ENCODE data around the gene SLC4A2.
A peak's percentile ranks its signal among the peaks of the same experiment; 100 is the strongest.

Gene SLC4A2

GRCh38 chr7:151051108-151051507, 8.3 kb upstream of the SLC4A2 start:
- Histone ChIP-seq H3K27ac (replicated peaks) (no peak overlapping the region), H3K4me3 (replicated peaks; ENCODE audit: insufficient read depth, low read length) (no peak overlapping the region), H3K27me3 (ENCODE audit: insufficient read depth, poor library complexity, severe bottlenecking) (no peaks in the 10 kb centered on the region)
- TF ChIP-seq, protein P1, sequence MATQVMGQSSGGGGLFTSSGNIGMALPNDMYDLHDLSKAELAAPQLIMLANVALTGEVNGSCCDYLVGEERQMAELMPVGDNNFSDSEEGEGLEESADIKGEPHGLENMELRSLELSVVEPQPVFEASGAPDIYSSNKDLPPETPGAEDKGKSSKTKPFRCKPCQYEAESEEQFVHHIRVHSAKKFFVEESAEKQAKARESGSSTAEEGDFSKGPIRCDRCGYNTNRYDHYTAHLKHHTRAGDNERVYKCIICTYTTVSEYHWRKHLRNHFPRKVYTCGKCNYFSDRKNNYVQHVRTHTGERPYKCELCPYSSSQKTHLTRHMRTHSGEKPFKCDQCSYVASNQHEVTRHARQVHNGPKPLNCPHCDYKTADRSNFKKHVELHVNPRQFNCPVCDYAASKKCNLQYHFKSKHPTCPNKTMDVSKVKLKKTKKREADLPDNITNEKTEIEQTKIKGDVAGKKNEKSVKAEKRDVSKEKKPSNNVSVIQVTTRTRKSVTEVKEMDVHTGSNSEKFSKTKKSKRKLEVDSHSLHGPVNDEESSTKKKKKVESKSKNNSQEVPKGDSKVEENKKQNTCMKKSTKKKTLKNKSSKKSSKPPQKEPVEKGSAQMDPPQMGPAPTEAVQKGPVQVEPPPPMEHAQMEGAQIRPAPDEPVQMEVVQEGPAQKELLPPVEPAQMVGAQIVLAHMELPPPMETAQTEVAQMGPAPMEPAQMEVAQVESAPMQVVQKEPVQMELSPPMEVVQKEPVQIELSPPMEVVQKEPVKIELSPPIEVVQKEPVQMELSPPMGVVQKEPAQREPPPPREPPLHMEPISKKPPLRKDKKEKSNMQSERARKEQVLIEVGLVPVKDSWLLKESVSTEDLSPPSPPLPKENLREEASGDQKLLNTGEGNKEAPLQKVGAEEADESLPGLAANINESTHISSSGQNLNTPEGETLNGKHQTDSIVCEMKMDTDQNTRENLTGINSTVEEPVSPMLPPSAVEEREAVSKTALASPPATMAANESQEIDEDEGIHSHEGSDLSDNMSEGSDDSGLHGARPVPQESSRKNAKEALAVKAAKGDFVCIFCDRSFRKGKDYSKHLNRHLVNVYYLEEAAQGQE (IDR thresholded peaks at IDR 0.05; ENCODE audit: insufficient replicate concordance, low read depth): peak; percentile 97
- TF ChIP-seq GABPA (IDR thresholded peaks at IDR 0.05; ENCODE audit: low read depth): no peak
- peak; percentile 70 to 82 for DNase-seq (ENCODE audit: low read depth in 1 of 2, low spot score in 1 of 2)

- no peak overlapping the region for H3K4me3 ChIP-seq (replicated peaks; ENCODE audit: insufficient read depth, low read length)
- peak; percentile 41 to 60 for DNase-seq (ENCODE audit: low read depth in 1 of 2, low spot score in 1 of 2)
- H3K27ac ChIP-seq (replicated peaks): peak overlapping the region; percentile 35
- peak; percentile 26; the same call in 1 of the 2 replicates for TF ChIP-seq SPI1 (IDR thresholded peaks at IDR 0.05; ENCODE audit: borderline replicate concordance, low read depth)
- TF ChIP-seq, protein P2, sequence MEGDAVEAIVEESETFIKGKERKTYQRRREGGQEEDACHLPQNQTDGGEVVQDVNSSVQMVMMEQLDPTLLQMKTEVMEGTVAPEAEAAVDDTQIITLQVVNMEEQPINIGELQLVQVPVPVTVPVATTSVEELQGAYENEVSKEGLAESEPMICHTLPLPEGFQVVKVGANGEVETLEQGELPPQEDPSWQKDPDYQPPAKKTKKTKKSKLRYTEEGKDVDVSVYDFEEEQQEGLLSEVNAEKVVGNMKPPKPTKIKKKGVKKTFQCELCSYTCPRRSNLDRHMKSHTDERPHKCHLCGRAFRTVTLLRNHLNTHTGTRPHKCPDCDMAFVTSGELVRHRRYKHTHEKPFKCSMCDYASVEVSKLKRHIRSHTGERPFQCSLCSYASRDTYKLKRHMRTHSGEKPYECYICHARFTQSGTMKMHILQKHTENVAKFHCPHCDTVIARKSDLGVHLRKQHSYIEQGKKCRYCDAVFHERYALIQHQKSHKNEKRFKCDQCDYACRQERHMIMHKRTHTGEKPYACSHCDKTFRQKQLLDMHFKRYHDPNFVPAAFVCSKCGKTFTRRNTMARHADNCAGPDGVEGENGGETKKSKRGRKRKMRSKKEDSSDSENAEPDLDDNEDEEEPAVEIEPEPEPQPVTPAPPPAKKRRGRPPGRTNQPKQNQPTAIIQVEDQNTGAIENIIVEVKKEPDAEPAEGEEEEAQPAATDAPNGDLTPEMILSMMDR (IDR thresholded peaks at IDR 0.05; ENCODE audit: insufficient read depth, low read length): no peak
- H3K27me3 ChIP-seq (ENCODE audit: insufficient read depth, poor library complexity, severe bottlenecking): no peaks in the 10 kb centered on the region
Observed at GRCh38 chr7:151053096-151053495, 6.3 kb upstream of the SLC4A2 start.

DNA sequence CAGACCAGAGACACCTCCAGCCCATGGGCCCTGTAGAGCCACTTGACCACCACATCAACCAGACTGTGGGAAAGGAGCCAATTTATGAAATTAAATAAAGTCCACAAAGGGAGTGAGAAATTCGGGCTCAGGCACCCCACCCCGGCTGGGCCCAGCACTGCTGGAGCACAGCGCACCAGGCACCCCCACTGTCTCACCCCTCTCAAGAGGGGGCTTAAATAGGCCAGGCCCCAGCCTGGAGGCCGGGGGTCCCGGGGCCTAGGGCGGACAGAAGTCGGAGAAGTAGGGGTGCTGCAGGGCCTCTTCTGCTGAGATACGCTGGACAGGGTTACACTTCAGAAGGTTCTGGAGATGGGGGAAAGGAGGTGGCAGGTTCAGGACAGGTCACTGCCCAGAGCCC, 5.6 kb upstream of the SLC4A2 start:
- TF ChIP-seq, protein P2 (IDR thresholded peaks at IDR 0.05; ENCODE audit: insufficient read depth, low read length): no peak
- TF ChIP-seq, protein P1 (IDR thresholded peaks at IDR 0.05; ENCODE audit: insufficient replicate concordance, low read depth): no peak
- TF ChIP-seq POLR2AphosphoS5 (IDR thresholded peaks at IDR 0.05; ENCODE audit: low read depth) (no peak), GABPA (IDR thresholded peaks at IDR 0.05; ENCODE audit: low read depth) (no peak), SPI1 (IDR thresholded peaks at IDR 0.05; ENCODE audit: borderline replicate concordance, low read depth) (no peak)
- no peak for DNase-seq (ENCODE audit: low read depth in 1 of 2, low spot score in 1 of 2)
- H3K27ac ChIP-seq (replicated peaks): peak overlapping the region; percentile 35
- no peak overlapping the region for H3K4me3 ChIP-seq (replicated peaks; ENCODE audit: insufficient read depth, low read length)
- H3K27me3 ChIP-seq (ENCODE audit: insufficient read depth, poor library complexity, severe bottlenecking): no peaks in the 10 kb centered on the region

DNA sequence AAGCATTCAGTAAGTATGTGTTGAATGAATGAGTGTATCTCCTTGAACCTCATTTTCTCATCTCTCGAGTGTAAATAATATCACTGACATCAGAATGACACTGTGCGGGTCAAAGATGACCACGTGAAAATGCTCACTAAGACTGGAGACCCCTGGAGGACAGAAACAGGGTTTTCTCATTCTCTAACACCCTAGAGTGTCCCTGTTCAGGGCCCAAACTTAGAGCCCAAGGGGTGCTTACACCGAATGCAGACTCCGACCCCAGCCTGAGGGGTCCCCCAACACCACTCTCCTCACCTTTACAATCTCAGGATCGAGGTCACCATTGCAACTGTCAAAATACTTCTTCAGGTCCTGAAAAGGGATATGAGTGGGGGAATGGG, 3.1 kb upstream of the SLC4A2 start:
- no peak for TF ChIP-seq POLR2AphosphoS5 (IDR thresholded peaks at IDR 0.05; ENCODE audit: low read depth)
- TF ChIP-seq, protein P1 (IDR thresholded peaks at IDR 0.05; ENCODE audit: insufficient replicate concordance, low read depth): no peak
- H3K4me3 ChIP-seq (replicated peaks; ENCODE audit: insufficient read depth, low read length): no peak overlapping the region
- H3K27ac ChIP-seq (replicated peaks): no peak overlapping the region
- H3K27me3 ChIP-seq (ENCODE audit: insufficient read depth, poor library complexity, severe bottlenecking): no peaks in the 10 kb centered on the region
- no peak for DNase-seq (ENCODE audit: low read depth in 1 of 2, low spot score in 1 of 2)
